HG03432 (cell line): Measurements from ENCODE around the gene FLT1.

Experiments used
- ATAC-seq: cut with Tn5 transposase; IDR thresholded peaks from one replicate; pipeline ENCODE4 v1.9.1; 2021; ENCODE audit warnings: mild to moderate bottlenecking, moderate library complexity; ENCODE audit not compliant: unreplicated experiment

Gene FLT1

DNA sequence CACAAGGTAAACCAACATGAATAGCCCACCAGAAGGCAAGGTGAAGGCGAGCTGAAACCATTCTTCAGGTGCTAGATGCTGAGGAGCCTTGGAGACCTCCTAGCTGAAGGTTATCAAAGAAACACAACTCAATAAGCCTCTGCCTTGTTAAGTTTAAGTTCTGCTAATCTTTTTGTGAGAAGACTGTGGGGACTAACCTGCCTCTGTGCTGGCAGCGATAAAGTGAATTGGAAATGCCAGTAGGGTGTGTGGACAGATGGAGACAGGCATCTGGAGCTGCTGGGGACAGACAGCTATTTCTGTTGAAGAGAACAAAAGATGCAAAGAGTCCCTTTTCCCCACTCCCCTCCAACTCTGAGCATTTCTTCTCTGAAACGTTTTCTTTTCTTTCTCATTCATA is 33.5 kb upstream of the FLT1 start:
- no peak for ATAC-seq

DNA sequence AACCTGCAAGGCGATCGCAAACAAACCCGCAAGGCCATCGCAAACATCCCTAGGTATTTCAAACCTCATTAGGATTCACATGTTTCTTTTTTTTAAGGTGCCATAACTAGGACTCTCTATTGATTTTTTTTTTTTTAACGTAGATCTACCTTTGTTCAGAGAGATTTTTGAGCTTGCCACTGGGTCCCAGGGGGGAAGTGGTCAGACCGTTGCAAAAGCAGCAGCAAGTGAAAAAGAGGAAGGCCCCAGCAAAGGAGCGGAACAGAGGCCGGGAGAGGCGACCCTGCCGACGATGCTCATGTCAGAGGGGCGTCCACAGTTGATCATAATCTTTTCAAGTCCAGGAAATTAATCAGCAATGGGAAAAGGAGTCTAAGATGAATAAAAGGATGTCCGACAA is 32.7 kb upstream of the FLT1 start:
- peak; percentile 32 for ATAC-seq

DNA sequence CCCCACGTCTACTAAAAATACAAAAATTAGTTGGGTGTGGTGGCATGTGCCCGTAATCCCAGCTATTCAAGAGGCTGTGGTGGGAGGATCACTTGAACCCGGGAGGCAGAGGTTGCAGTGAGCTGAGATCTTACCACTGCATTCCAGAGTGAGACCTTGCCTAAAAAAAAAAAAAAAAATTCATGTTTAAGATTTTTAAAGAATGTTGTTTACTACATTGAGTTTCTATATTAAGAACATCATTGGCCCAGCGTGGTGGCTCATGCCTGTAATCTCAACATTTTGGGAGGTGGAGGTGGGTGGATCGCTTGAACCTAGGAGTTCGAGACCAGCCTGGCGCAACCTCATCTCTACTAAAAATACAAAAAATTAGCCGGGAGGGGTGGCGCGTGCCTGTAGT is 31.9 kb upstream of the FLT1 start:
- ATAC-seq: no peak

DNA sequence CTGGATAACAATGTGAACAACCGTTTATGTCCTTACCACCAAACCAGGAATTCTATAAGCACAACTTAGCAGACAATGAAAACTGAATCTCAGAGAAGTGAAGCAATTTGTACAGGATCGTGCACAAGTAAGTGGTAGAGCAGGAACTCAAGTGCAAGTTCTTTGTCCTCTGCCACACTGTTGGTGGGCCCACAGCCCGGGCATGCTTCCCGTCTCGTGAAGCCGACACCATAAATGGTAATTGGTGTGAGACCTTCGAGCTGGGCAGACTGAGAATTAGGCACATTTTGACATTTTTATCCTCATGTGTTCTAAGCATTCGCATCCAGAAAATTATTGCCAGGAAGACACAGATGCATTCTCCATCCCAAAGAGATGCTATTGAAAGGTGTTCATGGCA is 27.9 kb upstream of the FLT1 start:
- ATAC-seq: no peak

DNA sequence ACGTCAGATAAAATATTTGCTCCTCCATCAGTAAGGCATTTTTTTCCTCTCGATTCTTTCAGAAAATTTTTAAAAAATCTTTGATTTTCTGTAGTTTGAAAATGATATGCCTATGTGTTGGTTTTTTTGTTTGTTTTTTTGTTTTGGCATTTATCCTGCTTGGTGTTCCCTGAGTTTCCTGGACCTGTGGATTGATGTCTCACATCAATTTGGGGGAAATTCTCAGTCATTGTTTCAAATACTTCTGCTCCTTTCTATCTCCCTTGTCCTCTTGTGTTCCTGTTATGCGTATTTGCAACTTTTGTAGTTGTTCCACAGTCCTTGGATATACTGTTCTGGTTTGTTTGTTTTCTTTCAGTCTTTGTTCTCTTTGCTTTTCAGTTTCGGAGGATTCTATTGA is 18.8 kb upstream of the FLT1 start:
- no peak for ATAC-seq

DNA sequence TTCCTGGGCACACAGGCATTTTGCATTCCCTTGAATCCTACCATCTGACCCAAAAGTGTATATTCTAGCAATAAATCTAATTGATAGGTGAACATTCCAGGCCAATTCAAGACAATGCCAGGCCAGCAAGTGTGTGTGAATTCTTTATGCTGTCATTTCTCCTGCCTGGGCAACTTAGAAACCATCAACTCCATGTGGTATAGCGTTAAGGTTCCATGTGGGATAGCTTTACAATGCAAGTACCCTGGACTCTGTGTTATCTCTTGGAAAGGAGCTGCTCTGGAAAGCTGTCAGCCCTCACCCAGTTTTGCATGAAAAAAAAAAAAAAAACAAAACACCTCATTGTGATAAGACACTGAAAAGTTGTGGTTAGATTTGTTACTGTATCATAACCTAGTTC is 15.6 kb upstream of the FLT1 start:
- ATAC-seq: no peak

DNA sequence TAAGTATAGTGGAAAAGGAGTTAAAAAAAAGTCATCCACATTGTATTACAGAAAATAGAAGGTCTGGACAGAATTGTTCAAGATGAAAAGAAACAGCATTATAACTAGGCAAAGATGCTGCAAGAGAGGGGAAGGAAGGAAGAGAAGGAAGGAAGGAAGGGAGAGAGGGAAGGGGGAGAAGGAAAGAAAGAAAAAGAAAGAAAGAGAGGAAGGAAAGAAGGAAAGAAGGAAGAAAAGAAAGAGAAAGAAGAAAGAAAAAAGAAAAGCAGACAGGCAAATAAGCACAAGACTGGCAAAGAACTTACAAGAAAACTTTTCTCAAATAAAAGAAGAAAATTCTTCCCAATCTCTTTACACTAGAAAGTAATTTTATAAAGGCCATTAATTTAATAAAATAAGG is 15.1 kb upstream of the FLT1 start:
- no peak for ATAC-seq

DNA sequence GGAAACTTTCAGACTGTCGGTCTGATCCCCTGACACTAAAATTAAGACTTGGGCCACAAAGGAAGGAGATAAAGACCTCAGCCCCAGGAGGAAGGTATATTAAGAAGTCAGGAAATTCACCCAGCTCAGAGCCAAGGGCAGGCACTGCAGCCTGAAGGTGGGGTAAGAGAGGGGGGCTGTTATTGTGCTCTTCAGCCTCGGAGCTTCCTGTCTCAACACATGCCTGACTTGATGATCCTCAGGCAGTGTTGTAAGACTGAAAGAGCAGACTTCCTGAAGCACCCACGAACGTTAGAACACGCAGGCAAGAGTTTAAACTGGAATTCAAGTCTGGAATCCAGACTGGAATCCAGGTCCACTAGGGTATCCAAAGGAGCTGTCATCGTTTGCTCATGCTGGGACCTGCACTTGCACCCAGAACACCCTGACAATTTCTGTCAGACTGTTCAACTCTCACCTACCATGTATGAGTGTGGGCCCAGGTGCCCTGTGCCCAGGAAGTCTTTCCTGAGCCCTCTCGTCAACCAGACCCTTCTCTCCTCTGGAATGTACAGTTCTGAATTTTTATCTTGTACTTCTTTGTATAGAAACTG is 10.7 kb upstream of the FLT1 start:
- no peak for ATAC-seq

DNA sequence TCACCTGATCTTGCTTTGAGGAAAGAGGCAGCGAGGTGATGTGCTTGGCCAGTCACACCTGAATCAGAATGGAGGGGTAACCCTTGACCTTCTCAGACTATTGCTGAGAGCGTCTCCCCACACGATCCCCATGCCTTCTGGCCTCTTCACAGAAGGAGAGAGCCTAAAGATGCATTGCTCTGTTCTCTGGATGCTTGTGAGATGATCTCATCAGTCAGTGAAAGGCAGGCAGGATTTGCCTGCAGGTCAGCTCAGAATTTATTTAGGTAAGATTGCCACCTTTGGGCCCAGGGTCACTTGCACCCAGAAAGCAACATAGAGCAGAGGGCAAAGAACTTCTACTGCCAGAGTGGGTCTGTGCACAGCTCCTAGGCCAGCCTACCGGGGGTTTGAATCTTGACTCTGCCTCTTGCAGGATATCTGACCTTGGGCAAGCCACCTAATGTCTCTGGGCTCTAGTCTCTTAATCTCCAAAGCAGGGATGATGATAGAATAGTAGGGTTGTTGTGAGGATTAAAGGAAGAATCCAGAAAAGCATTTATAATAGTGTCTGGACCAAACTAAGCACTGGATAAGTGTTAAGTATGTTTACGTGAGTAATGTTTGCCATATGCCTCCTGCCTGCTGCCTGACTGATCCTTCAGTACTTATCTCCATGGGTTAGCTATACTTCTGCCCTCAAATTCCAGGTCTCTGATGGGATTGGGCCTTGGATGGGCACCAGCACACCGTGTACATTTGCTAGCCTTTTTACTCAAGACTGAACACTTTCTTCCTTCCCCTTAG is 8.4 kb upstream of the FLT1 start:
- ATAC-seq: no peak

DNA sequence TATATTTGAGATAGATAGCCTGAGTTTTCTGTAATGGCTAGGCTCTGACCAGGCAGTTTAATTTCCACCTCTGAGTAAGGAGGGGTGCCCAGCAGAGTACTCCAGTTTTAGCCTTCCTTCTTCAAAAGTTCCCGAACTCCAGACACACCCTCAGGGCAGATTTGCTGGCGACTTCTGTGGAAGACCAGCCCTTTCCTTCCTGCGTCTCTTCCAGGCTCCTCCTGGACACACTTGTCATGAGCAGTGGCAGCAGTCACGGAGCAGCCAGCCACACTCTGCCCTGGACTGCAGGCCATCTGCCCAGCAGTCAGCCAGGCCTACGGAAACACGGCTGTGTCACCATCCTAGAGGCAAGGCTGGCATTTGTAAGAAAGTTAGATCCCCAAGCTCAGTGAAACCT is 6.6 kb upstream of the FLT1 start:
- ATAC-seq: no peak

DNA sequence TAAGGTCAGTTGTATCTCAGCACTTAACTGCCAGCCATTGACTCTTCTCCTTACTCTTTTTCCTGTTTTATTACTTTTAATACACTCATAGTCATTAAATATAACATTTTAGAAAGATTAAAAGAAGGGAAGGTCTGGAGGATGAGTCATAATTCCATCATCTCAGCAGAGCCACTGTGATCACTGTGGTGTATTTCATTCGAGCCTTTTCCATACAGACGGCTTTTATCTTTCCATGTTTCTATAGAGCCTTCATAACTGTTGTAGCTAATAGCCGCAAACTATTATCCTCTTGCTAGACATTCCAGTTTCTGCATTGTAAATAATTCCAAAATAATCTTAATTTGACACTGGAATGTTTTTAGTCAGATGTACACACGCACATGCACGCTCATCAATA is 4.7 kb upstream of the FLT1 start:
- no peak for ATAC-seq

DNA sequence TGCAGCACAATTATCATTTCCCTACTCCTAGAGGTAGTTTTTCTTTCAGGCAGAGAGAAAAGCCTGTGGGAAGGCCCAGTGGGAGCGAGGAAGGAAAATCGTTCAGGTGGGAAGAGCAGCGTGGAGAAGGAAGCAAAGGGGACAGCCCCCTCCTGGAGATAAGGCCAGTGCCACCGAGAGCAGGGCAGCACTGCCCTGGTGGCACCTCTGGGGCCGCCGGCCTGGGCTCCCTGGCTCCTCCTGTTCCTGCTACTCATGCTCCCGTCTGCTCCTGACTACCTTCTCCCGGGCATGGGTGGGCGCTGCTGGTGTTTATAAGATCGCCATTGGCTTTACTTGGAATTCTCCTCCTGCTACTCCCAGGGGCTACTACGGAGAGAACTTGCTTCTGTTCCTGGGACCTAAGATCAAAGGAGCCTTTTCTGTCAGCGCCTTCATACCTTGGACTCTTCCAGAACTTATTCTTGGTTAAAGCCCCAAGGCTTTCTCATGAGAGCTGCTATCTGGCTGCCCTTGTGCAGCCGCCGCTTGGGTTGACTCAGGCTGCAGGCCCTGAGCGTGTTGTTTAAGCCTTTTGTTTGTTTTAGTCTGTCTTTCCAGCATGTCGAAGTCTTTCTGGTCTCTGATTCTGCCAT is 3.7 kb upstream of the FLT1 start:
- ATAC-seq: no peak

DNA sequence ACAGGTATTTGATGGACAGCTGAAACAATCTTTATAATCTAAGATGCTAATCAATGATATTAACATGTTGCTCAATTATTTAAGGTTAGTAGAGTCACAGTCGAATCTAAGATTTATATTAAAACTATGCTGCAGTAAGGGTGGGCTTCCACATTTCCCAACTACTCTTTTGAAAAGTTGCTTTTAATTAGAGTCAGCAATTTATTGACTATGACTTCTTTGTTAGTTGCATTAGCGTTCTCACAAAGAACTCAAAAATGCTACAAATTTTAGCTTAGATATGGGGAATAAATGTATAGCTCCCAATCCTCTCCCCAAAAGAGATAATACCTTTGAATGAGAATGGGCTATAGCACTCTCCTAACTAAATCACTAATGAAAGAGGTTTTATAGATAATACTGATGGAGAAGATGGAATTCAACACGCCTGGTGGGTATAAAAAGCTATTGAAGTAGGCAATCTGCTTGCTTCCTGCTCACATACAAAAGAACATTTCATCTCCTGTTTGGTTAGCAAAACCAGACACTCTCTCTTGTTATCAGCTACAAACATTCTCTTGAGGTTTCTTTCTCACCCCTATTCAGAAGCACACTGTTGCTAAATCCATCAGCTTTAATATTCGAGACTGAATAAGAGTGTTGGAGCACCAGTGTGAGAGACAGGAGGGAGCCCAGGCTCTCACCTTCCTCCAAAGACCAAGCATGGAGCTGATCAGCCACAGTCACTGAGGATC is 2.4 kb upstream of the FLT1 start:
- ATAC-seq: no peak

DNA sequence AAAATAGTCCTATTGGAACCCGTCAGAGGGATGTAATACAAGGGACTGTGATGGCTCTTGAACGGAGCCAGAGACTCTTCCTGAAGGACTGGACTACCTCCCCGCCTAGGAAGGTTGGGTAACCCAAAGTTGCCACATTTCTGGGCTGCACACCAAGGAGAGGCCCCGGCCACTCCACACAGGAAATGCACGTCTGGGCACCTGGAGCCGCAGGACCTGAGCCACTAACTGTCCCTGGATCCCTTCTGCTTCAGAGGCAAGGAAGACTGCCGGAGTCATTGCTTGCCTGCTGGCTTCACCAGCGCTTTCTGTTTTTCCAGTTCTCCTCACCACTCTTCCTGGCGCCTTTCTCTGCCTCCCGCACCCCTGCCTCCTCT is 1.2 kb upstream of the FLT1 start:
- no peak for ATAC-seq

DNA sequence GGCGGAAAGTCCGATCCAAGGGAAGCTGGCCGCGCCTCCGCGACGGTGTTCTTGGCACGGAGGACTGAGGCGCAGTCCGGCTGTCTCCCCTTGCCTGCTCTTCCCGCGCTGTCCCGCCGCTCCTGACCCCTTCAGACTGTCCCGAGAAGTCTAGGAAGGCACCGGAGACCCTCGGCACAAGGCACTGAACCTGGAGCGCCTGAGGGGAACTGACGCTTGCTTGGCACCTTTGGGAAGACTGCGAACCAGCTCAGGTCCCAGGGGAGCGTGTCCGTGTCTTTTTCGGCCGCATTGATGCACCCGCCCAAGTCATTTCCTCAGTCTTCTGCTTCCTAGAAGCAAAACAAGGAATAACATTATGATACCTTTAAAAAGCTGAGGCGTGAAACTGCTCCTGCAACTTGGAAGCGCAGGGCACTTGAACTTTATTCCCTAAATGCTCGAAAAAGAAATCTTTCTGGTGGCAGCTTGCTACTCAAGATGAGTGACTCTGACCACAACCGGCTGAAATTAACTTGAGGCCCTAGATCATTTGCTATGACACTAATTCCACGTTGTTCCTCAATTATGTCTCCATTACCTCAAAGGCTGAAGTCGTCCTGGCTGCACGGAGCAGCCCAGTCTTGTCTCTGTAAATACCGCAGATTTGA is 735 bp upstream of the FLT1 start:
- ATAC-seq: no peak

DNA sequence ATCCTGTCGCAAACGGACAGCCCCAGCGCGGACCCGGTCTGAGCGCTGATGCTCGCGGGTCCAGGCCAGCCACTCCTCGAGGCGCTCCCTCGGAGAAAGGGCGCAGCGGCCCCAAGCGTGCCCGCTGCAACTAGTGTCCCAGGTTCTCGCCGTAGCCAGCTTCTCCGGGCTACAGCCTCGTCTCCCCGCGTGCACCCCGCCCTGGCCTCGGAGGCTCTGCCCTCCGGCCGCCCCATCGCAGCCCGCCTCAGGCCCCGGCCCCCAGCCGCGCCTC is 487 bp downstream of the FLT1 start:
- no peak for ATAC-seq

DNA sequence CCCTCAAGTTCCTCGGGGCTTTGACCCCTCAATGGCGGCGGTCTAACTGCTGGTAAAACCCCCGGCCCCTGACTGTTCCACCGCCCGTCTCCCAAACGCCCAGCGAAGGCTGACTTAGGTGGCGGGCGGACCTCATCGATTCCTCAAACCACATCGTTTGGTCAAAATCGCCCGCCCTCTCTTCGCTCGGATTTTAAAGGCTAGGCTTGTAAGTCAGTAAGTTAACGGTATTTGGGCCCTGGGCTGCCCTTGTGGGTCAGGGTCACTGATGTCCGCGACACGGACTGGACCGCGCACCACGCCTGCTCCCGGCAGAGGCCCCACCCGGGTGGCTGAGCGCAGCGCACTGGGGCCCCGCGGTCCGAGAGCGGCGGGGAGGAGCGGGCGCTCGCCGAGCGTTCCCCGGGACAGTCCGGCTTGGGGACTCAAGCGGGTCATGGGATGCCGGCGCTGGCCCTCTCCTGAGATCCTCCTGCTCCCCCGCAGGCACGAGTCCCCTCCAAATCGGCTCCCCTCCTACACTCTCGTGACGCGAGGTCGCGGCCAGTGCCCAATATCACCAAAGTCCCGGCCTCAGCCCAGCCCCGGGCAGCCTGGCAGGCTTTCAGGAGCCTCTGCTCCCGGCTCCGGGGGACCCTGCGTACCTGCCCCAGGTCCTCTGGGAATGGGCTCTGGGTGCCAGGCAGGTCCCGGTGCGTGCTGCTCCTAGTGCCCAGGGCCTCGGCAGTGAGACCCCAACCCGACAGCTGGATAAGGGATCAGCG is 1.0 kb downstream of the FLT1 start:
- ATAC-seq: no peak

DNA sequence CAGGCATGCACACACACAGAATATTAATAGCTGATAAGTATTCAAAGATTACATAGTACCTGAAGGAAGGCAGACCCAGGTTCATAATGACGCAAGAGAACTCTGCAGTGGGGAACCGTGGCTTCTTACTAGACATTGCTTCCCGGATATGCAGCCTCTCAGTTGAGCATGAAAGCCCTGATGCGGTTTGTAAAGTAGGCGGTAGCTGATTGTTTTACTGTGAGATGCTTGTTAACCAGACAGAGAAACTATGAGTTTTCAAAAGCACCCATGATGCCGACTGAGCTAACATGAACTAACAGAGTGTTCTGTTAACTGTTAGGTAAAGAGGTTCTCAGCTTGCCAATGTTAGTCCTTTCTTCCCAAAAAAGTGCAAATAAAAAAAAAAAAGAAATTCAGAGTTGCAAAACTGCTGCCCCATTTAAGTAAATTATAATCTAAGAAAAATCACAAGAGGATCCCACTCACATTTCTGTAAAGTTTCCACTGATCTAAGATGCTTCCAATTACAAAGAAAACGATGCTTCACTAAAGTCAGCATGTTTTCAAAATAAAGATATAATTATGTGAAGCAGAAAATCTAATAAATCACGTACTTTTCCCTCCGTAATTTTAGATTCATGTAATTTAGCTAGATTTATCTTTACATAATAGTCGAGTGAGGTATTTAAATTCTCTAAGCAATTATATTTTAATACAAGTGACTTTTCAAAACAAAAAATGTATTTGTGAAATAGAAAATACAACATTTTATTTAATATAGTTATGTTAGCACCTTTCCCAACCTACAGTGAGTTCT is 2.2 kb downstream of the FLT1 start:
- ATAC-seq: no peak

DNA sequence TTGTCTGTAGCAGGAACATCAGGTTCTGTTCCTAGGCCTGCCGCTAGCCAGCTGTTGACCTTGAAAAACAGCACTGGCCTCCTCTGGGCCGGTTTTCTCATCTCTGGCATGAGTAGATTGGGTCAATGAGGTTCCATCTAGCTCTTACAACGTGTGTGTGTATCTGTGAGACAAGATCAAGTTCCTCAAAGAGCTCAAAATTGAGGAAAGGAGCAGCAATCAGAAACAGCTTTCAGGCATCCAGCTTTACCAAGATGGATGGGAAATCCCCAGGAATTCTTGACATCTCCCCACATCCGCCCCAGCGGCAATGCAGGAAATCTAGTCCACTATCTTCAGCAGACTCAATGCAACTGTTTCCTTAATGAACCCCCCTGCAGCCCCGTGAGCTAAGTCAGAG is 4.9 kb downstream of the FLT1 start:
- no peak for ATAC-seq

DNA sequence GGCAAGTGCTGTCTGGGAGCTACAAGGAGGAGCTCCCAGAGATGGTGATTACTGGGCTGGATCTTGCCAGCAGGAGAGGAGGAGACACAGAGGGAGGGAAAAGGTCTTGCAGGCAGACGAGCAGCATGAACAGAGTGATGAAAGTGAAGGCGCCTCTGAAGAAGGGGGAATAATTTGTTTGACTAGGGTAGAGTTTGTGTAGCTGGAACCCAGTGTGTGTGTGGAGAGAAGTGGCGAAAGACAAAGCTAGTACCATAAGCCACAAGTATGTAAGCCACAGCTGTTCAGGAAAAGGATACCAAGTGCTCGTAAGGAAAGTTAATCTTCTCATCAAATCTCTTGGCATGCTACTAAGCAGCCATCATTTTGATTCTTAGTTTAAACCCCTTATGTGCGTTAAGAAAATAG is 5.4 kb downstream of the FLT1 start:
- no peak for ATAC-seq
